Neural progenitor cell (in vitro differentiated cells): ENCODE measurements around the gene ST3GAL4.

Experiments used
- EZH2 ChIP-seq: fragments of 200-600 bp; sonication (generic); IDR thresholded peaks from 2 replicates; pipeline ENCODE4 v1.6.1; 2017; ENCODE audit warnings: antibody characterized with exemption, mild to moderate bottlenecking, moderate library complexity
- EZH2phosphoT487 ChIP-seq: fragments of 200-600 bp; sonication (generic); IDR thresholded peaks from 2 replicates; pipeline ENCODE4 v1.6.1; 2017; ENCODE audit warnings: antibody characterized with exemption
- TF ChIP-seq, protein P1 (sequence below): fragments of 200-600 bp; sonication (generic); IDR thresholded peaks from 2 replicates; pipeline ENCODE4 v1.5.1; 2017; ENCODE audit warnings: antibody characterized with exemption, mild to moderate bottlenecking

DNA sequence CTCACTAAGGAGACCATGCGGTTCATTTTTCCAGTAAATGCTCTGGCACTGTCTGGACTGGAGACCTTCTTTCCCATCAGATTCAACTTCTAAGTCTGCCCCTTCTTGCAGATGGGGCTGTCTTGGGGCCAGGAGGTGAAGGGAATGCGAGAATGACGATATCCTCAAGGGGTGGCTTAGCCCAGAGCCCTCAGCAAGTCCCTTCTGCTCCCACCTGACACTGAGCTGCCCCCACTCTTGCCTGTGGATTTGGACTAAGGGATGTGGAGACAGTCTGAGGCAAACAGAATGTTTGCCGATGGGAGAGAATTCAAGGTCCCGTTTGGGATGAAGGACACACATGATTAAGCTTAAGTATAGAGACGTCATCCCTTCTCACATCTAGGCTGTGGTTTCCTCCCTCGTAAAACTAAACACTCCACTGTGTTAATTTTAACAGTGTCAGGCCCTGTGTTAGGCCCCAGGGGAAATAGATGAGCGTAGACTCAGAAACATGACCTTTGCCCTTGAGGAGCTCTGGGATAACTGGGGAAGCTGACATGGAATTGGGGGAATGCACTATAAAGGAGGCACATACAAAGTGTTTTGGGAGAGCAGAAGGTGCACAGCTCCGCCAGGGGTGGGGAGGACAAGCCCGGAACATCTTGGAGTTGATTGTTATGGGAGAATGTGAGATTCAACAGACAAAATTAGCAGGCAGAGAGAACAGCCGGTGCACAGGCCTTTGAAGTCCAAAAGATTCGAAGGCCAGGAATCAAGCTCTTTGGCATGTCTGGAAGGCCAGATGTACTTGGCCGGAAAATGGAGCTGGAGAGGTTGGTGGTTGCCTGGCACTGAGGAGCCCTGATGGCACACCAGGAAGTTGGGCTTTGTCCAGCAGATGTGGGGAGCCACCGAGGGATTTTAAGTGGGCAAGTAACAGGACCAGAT, 71.6 kb downstream of the ST3GAL4 start:
- TF ChIP-seq, protein P1, sequence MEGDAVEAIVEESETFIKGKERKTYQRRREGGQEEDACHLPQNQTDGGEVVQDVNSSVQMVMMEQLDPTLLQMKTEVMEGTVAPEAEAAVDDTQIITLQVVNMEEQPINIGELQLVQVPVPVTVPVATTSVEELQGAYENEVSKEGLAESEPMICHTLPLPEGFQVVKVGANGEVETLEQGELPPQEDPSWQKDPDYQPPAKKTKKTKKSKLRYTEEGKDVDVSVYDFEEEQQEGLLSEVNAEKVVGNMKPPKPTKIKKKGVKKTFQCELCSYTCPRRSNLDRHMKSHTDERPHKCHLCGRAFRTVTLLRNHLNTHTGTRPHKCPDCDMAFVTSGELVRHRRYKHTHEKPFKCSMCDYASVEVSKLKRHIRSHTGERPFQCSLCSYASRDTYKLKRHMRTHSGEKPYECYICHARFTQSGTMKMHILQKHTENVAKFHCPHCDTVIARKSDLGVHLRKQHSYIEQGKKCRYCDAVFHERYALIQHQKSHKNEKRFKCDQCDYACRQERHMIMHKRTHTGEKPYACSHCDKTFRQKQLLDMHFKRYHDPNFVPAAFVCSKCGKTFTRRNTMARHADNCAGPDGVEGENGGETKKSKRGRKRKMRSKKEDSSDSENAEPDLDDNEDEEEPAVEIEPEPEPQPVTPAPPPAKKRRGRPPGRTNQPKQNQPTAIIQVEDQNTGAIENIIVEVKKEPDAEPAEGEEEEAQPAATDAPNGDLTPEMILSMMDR, result no peak
- TF ChIP-seq EZH2phosphoT487 (no peak), EZH2 (no peak)
